SK-N-SH (cell line): ENCODE results near the gene STAT1.

Source experiments
- CHD2 ChIP-seq: fragments of 150-350 bp; IDR thresholded peaks from 2 replicates; pipeline ENCODE4 v1.6.1; 2018; ENCODE audit warnings: low read length; ENCODE audit not compliant: partially characterized antibody
- CTCF ChIP-seq: fragments of 200-600 bp; sonication (generic); IDR thresholded peaks from 2 replicates; pipeline ENCODE4 v1.6.1; 2017; ENCODE audit warnings: antibody characterized with exemption, mild to moderate bottlenecking, moderate library complexity
- EP300 ChIP-seq, 2 experiments: IDR thresholded peaks; 2 replicates each; pipeline versions ENCODE4 v1.4.0 to v1.6.1; 2012; ENCODE audit warnings: borderline replicate concordance in 1 of 2, low read depth in 1 of 2, low read length in 1 of 2
- FOXJ3 ChIP-seq: sonication (generic); formaldehyde crosslinking; IDR thresholded peaks from 2 replicates; pipeline ENCODE4 v1.5.1; 2020; ENCODE audit warnings: mild to moderate bottlenecking, missing genetic modification reagents
- GABPA ChIP-seq: IDR thresholded peaks from 2 replicates; pipeline ENCODE4 v1.4.0; 2012; ENCODE audit warnings: low read depth, mild to moderate bottlenecking
- GATA2 ChIP-seq: sonication (generic); formaldehyde crosslinking; IDR thresholded peaks from 2 replicates; pipeline ENCODE4 v1.5.0; 2020; ENCODE audit warnings: mild to moderate bottlenecking, missing genetic modification reagents
- IRF3 ChIP-seq: fragments of 150-350 bp; IDR thresholded peaks from 2 replicates; pipeline ENCODE4 v1.6.1; 2016; ENCODE audit warnings: mild to moderate bottlenecking, low read depth, low read length
- POLR2AphosphoS5 ChIP-seq: IDR thresholded peaks from 2 replicates; pipeline ENCODE4 v1.6.1; 2012; ENCODE audit warnings: low read depth, low read length
- RFX5 ChIP-seq: IDR thresholded peaks from 2 replicates; pipeline ENCODE4 v1.6.1; 2012; ENCODE audit warnings: mild to moderate bottlenecking, improper control_type of control experiment, low read length
- SMC3 ChIP-seq: IDR thresholded peaks from 2 replicates; pipeline ENCODE4 v1.6.1; 2012; ENCODE audit warnings: low read depth, low read length, improper control_type of control experiment
- USF2 ChIP-seq: fragments of 150-350 bp; IDR thresholded peaks from 2 replicates; pipeline ENCODE4 v1.6.1; 2017; ENCODE audit warnings: antibody characterized with exemption, low read length, low read depth, borderline replicate concordance

- no peak for TF ChIP-seq CTCF
- TF ChIP-seq GABPA: no peak
- TF ChIP-seq FOXJ3 (CRISPR knock-in tag): no peak
- TF ChIP-seq GATA2 (CRISPR knock-in tag): no peak
- no peak for TF ChIP-seq POLR2AphosphoS5
- TF ChIP-seq USF2: no peak
- no peak for TF ChIP-seq EP300 (IDR thresholded peaks at IDR 0.05; ENCODE audit: borderline replicate concordance in 1 of 2, low read depth in 1 of 2, low read length in 1 of 2)
- TF ChIP-seq IRF3: no peak
- no peak for TF ChIP-seq SMC3
- no peak for TF ChIP-seq RFX5
- no peak for TF ChIP-seq CHD2
Observed at GRCh38 chr2:190929919-190930318, 84.1 kb downstream of the STAT1 start.
